Peyer's patch (tissue), 4 donors: ENCODE measurements around the gene GPR108.

Experiments used
- POLR2A ChIP-seq, 2 donors: fragments of 450-650 bp; IDR thresholded peaks; one replicate each; pipeline ENCODE4 v1.5.1; 2017; ENCODE audit warnings: antibody characterized with exemption in 2 of 2, mild to moderate bottlenecking in 2 of 2, moderate library complexity in 2 of 2
- TF ChIP-seq, protein P1 (sequence below), 6 experiments: fragments of 450-650 bp in 4 of 6; fragments of 200-600 bp in 2 of 6; sonication (generic) in 1 of 6; IDR thresholded peaks; one replicate each; pipeline ENCODE4 v1.5.1; 2017 to 2019; ENCODE audit warnings: antibody characterized with exemption in 6 of 6, mild to moderate bottlenecking in 3 of 6, moderate library complexity in 1 of 6

- no peak for TF ChIP-seq POLR2A (IDR thresholded peaks at IDR 0.05)
- TF ChIP-seq, protein P1, sequence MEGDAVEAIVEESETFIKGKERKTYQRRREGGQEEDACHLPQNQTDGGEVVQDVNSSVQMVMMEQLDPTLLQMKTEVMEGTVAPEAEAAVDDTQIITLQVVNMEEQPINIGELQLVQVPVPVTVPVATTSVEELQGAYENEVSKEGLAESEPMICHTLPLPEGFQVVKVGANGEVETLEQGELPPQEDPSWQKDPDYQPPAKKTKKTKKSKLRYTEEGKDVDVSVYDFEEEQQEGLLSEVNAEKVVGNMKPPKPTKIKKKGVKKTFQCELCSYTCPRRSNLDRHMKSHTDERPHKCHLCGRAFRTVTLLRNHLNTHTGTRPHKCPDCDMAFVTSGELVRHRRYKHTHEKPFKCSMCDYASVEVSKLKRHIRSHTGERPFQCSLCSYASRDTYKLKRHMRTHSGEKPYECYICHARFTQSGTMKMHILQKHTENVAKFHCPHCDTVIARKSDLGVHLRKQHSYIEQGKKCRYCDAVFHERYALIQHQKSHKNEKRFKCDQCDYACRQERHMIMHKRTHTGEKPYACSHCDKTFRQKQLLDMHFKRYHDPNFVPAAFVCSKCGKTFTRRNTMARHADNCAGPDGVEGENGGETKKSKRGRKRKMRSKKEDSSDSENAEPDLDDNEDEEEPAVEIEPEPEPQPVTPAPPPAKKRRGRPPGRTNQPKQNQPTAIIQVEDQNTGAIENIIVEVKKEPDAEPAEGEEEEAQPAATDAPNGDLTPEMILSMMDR (IDR thresholded peaks at IDR 0.05) = no peak
Measured at GRCh38 chr19:6719992-6720368, 17.4 kb downstream of the GPR108 start.
